CD14-positive monocyte (primary cell): ENCODE measurements around the gene KLF6. TPM values are rescaled to one million over a fixed set of nuclear protein-coding genes. Genes with fewer than 3 reads are reported as not detected.

ENCODE experiments used
- DNase-seq, 3 donors: peaks; one replicate each; pipeline ENCODE4 v3.0.0-alpha.2; 2011 to 2022
- H2AFZ ChIP-seq: 2 replicates; pipeline ENCODE4 v1.6.0; 2012; ENCODE audit warnings: mild to moderate bottlenecking, low read depth, low read length, inconsistent platforms; ENCODE audit not compliant: insufficient read depth, poor library complexity, severe bottlenecking
- H3K27ac ChIP-seq, 2 donors: 1 replicate in 1 of 2; 2 replicates in 1 of 2; pipeline ENCODE4 v1.5.1; 2012 to 2013; ENCODE audit warnings: low read length in 2 of 2, control low read depth in 1 of 2, inconsistent platforms in 1 of 2, low read depth in 1 of 2, mild to moderate bottlenecking in 1 of 2
- H3K27me3 ChIP-seq, 2 donors: one replicate each; pipeline versions ENCODE4 v1.6.0 to v1.6.1; 2011 to 2013; ENCODE audit warnings: low read length in 2 of 2; ENCODE audit not compliant: control insufficient read depth in 2 of 2, insufficient read depth in 2 of 2
- H3K36me3 ChIP-seq, 2 donors: replicated peaks in 1 of 2; 1 replicate in 1 of 2; 2 replicates in 1 of 2; pipeline versions ENCODE4 v1.5.1 to v1.6.1; 2012 to 2013; ENCODE audit warnings: low read length in 2 of 2, control low read depth in 1 of 2, inconsistent platforms in 1 of 2, mild to moderate bottlenecking in 1 of 2; ENCODE audit not compliant: insufficient read depth in 2 of 2, control insufficient read depth in 1 of 2
- H3K4me1 ChIP-seq, 2 donors: 1 replicate in 1 of 2; 2 replicates in 1 of 2; pipeline versions ENCODE4 v1.5.1 to v1.6.1; 2012 to 2013; ENCODE audit warnings: low read length in 2 of 2, control low read depth in 1 of 2, inconsistent platforms in 1 of 2, mild to moderate bottlenecking in 1 of 2, moderate library complexity in 1 of 2; ENCODE audit not compliant: insufficient read depth in 2 of 2, control insufficient read depth in 1 of 2
- H3K4me2 ChIP-seq: replicated peaks from 2 replicates; pipeline ENCODE3; 2012; ENCODE audit warnings: low read length, moderate library complexity, mild to moderate bottlenecking; ENCODE audit not compliant: poor library complexity, severe bottlenecking; ENCODE audit errors: extremely low read depth
- H3K4me3 ChIP-seq, 3 experiments: fragments of 200-600 bp in 1 of 3; sonication (generic) in 1 of 3; replicated peaks in 1 of 3; 1 replicate in 2 of 3; 2 replicates in 1 of 3; pipeline ENCODE4 v1.5.1; 2011 to 2013; ENCODE audit warnings: low read length in 3 of 3, mild to moderate bottlenecking in 3 of 3, control low read depth in 2 of 3, low read depth in 2 of 3, inconsistent platforms in 1 of 3, moderate library complexity in 1 of 3
- H3K79me2 ChIP-seq: 2 replicates; pipeline ENCODE4 v1.6.0; 2012; ENCODE audit warnings: mild to moderate bottlenecking, control low read depth, inconsistent platforms, low read length, moderate library complexity; ENCODE audit not compliant: insufficient read depth
- H3K9ac ChIP-seq: 2 replicates; pipeline ENCODE4 v1.6.0; 2017; ENCODE audit warnings: low read length, mild to moderate bottlenecking; ENCODE audit not compliant: insufficient read depth, poor library complexity, severe bottlenecking
- H3K9me3 ChIP-seq, 2 donors: replicated peaks in 1 of 2; 1 replicate in 1 of 2; 2 replicates in 1 of 2; pipeline versions ENCODE4 v1.5.1 to v1.6.1; 2012 to 2013; ENCODE audit warnings: low read length in 2 of 2, control low read depth in 1 of 2; ENCODE audit not compliant: control insufficient read depth in 1 of 2, insufficient read depth in 1 of 2
- H4K20me1 ChIP-seq: 2 replicates; pipeline ENCODE4 v1.6.0; 2012; ENCODE audit warnings: mild to moderate bottlenecking, low read length, control low read depth, moderate library complexity; ENCODE audit not compliant: insufficient read depth
- H3K27ac Mint-ChIP-seq, 7 donors: one replicate each; pipeline ENCODE4 v1.8.0; 2020; ENCODE audit warnings: mild to moderate bottlenecking in 7 of 7, mixed read lengths in 7 of 7, moderate library complexity in 6 of 7, inconsistent platforms in 2 of 7
- H3K27me3 Mint-ChIP-seq, 3 donors: one replicate each; pipeline ENCODE4 v1.8.0; 2021 to 2022; ENCODE audit warnings: low read depth in 3 of 3, mild to moderate bottlenecking in 3 of 3, mixed read lengths in 3 of 3, moderate library complexity in 3 of 3, inconsistent platforms in 1 of 3
- H3K36me3 Mint-ChIP-seq, 2 donors: one replicate each; pipeline ENCODE4 v1.8.0; 2020; ENCODE audit warnings: mixed read lengths in 2 of 2, inconsistent platforms in 1 of 2, mild to moderate bottlenecking in 1 of 2
- H3K4me1 Mint-ChIP-seq: one replicate; pipeline ENCODE4 v1.8.0; 2020; ENCODE audit warnings: mild to moderate bottlenecking, mixed read lengths
- H3K4me3 Mint-ChIP-seq, 2 donors: one replicate each; pipeline ENCODE4 v1.8.0; 2020; ENCODE audit warnings: mild to moderate bottlenecking in 2 of 2, mixed read lengths in 2 of 2, moderate library complexity in 1 of 2
- H3K9me3 Mint-ChIP-seq, 7 donors: one replicate each; pipeline ENCODE4 v1.8.0; 2020 to 2022; ENCODE audit warnings: mixed read lengths in 7 of 7, mild to moderate bottlenecking in 6 of 7, moderate library complexity in 6 of 7, inconsistent platforms in 2 of 7
- CTCF ChIP-seq: fragments of 200-600 bp; IDR thresholded peaks from one replicate; pipeline ENCODE4 v1.8.0; 2022; ENCODE audit warnings: antibody characterized with exemption, mild to moderate bottlenecking
- WGBS: methylation state at CpG from one replicate; pipeline ENCODE4 v1.1.5; 2013; ENCODE audit warnings: missing lambda C conversion rate; ENCODE audit not compliant: insufficient coverage; 5-methylcytosine and 5-hydroxymethylcytosine counted together
- intact Hi-C, 2 donors: fragments of 100-400 bp; cut with micrococcal nuclease; formaldehyde crosslinking; loops; one replicate each; pipeline versions ENCODE4 v1.15.0 to v1.15.1; 2023
- polyA minus RNA-seq: library from RNA; depleted of rRNA, polyadenylated mRNA; stranded (reverse); fragments of >200 nt; gene quantifications from 2 replicates; pipeline ENCODE4 v1.2.3, GENCODE V29; 2012
- polyA plus RNA-seq, 3 donors: library from polyadenylated mRNA; depleted of rRNA in 1 of 3; unstranded in 2 of 3; stranded (reverse) in 1 of 3; fragments of 300-500 nt in 2 of 3; fragments of >200 nt in 1 of 3; fragmentation: Illumina TruSeq in 2 of 3; gene quantifications; 1 replicate in 2 of 3; 2 replicates in 1 of 3; pipeline ENCODE4 v1.2.3, GENCODE V29; 2012 to 2021
- total RNA-seq, 12 experiments: library from RNA in 1 of 12; stranded (reverse) in 1 of 12; fragments of 120-200 nt in 1 of 12; gene quantifications; one replicate each; pipeline ENCODE4 v1.2.4 and lab custom pipeline; 2013 to 2026; ENCODE audit warnings: mixed read lengths in 6 of 12, inconsistent platforms in 1 of 12

The KLF6 gene
- 140 TPM for total RNA-seq (2013)
- polyA plus RNA-seq (100 to 1,000 TPM; 436 to 510 (median 499) TPM), polyA minus RNA-seq (135 and 336 TPM in 2 replicates), total RNA-seq (lab: John Stamatoyannopoulos, UW) (279 to 1,649 (median 639) reads per million in 11 experiments)

DNA sequence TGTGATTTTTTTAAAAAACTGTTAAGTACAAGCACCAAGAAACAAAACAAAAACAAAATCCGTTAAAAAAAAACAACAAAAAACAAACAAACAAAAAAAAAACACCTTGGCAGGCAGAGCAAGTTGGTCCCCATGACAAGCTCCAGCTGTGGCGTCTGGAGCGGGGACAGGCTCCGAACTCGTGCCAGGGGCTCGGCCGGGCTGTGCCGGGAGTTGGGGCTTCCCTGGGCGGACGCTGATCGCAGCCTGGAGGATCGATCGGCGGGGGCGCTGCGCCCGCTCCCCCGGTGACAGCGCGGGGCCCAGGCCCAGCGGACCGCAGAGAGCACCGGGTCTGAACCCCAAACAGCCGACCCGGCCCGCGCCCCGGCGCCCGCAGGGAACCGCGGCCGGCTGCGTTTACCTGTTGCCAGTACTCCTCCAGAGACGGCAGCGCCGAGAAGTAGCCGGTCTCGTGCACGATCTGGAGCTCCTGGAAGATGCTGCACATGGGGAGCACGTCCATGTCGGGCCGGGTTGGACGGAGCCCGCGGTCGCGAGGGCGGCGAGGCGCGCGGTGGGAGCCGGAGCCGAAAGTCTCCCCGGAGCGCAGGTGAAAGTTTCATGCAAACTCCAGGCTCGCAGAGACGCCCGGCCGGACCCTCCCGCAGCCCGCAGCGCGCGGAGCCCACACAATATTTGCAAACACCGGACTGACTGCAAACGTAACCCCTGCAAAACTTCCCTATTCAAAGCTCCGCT is at the start of gene KLF6:
TSS of gene KLF6 (minus strand) at position 700 of the 741 bp plus-strand sequence. CDS start at position 505, 195 bp downstream.
- WGBS = under 1% methylated on average over 61 of the region's 69 CpGs
- no peak for DNase-seq
- no peak for TF ChIP-seq CTCF
- H3K4me3 ChIP-seq = peak within 1 kb of the TSS; percentile 94 to 99 (median 95)
- H3K9ac ChIP-seq = peak within 1 kb of the TSS; percentile 100
- H2AFZ ChIP-seq = no peak within 1 kb of the TSS
- H3K79me2 ChIP-seq = peaks cover 62% of the 10 kb centered on the region
- no peaks in the 10 kb centered on the region for H3K9me3 ChIP-seq
- H3K27me3 Mint-ChIP-seq = peaks cover under 1 to 8% (median 3%) of the 10 kb centered on the region in 3 donors
- H3K9me3 Mint-ChIP-seq = peaks cover under 1 to 15% (median 2%) of the 10 kb centered on the region in 7 donors
- peaks cover 28 to 30% of the 10 kb centered on the region in 2 donors for H3K36me3 ChIP-seq
- peak within 1 kb of the TSS; percentile 94 to 96 for H3K4me3 Mint-ChIP-seq
- H4K20me1 ChIP-seq = peaks cover 51% of the 10 kb centered on the region
- intact Hi-C loops = loop anchor here (1.0 to 10.0 kb wide), 7 partner anchors 21 to 870 kb away; no protein-coding TSS in a partner anchor
- H3K4me1 ChIP-seq = peaks cover 34 to 35% of the 10 kb centered on the region in 2 donors
- H3K27ac ChIP-seq = peak within 1 kb of the TSS; percentile 95 to 100
- H3K4me1 Mint-ChIP-seq = peaks cover 39% of the 10 kb centered on the region
- peaks cover 43 to 52% of the 10 kb centered on the region in 2 donors for H3K36me3 Mint-ChIP-seq
- H3K27ac Mint-ChIP-seq = peak within 1 kb of the TSS; percentile 97 to 100 (median 99)
- H3K4me2 ChIP-seq = peak within 1 kb of the TSS; percentile 90
- H3K27me3 ChIP-seq = no peaks in the 10 kb centered on the region

DNA sequence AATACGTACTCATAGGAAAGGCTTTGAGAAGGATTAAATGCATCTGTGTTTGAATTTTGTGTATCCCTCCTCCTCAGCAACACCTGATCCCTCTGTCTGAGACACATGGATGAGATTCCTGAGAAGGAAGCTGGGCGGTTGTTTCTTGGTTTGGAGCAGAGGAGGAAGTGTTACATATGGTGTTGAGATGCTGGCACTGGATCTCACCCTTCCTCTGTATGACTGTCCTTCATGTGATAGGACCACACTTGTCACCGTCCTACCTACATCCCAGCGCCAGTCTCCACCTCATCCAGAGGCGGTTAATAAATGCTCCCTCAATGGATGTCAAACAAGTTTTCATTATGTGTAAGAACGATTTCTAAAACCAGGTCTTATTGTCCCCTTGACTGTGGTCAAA is 49.4 kb upstream of the KLF6 start:
- Mint-ChIP-seq H3K27me3 (peaks cover 0 to 2% (median 2%) of the 10 kb centered on the region in 3 donors), H3K27ac (peak overlapping the region; percentile 67 to 94 (median 88)), H3K4me1 (peaks cover 43% of the 10 kb centered on the region), H3K36me3 (no peaks in the 10 kb centered on the region), H3K4me3 (peak overlapping the region in 1 of 2 donors; percentile 37), H3K9me3 (no peaks in the 10 kb centered on the region)
- H3K27me3 ChIP-seq = no peaks in the 10 kb centered on the region
- WGBS = no CpG with 5 or more reads among the region's 6 CpGs
- H3K36me3 ChIP-seq = no peaks in the 10 kb centered on the region
- H3K4me2 ChIP-seq = peak overlapping the region; percentile 13
- no peaks in the 10 kb centered on the region for H4K20me1 ChIP-seq
- H3K4me3 ChIP-seq = no peak overlapping the region
- H2AFZ ChIP-seq = no peak overlapping the region
- intact Hi-C loops = no loop called here
- no peaks in the 10 kb centered on the region for H3K9me3 ChIP-seq
- H3K27ac ChIP-seq = peak overlapping the region in 1 of 2 donors; percentile 11
- H3K9ac ChIP-seq = no peak overlapping the region
- H3K79me2 ChIP-seq = no peaks in the 10 kb centered on the region
- peak in 2 of 3 donors; percentile 29 to 69 for DNase-seq
- peaks cover 36 to 42% of the 10 kb centered on the region in 2 donors for H3K4me1 ChIP-seq
- no peak for TF ChIP-seq CTCF
